Measurements from ENCODE around the gene UBE2L6. TPM values are rescaled to one million over a fixed set of nuclear protein-coding genes. Genes with fewer than 3 reads are reported as not detected.

Gene UBE2L6
- total RNA-seq, 1 experiment from 2014 or later = 30.4 TPM

DNA sequence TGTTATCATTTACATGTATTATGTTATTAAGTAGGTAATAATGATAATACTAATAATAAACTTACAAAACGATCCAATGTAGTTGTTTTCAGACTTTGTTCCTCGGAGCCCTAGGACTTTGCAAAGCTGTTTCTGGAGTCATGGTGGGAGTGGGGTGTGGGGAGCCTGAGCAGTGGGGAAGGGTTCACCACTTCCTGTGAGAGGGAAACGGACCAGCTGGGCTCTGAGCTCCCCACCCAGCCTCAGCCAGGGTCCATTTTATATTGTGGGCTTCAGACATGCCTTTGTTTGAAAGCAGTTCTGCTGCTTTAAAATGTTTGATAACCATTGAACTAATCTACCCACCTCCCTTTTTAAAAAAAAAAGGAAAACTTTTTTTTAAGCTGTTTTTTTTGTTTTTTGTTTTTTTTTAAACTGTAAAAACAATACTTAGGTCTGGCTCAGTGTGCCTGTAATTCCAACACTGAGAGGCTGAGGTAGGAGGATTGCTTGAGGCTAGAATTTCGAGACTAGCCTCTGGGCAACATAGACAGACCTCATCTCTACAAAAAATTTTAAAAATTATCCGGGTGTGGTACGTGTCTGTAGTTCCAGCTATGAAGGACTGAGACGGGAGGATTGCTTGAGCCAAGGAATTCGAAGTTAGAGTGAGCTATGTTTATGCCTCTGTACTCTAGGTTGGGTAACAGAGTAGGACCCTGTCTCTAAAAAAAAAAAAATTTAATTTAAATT lies 37.0 kb upstream of the UBE2L6 start:
- Histone ChIP-seq H3K9me3 (ENCODE audit: low read depth, low read length, poor library complexity, severe bottlenecking) (no peaks in the 10 kb centered on the region), H3K27ac (ENCODE audit: low read depth, low read length, poor library complexity, severe bottlenecking) (no peak overlapping the region), H3K27me3 (replicated peaks; ENCODE audit: insufficient read depth, low read depth, low read length, poor library complexity) (peaks cover under 1% of the 10 kb centered on the region), H3K4me3 (ENCODE audit: low read depth, low read length, poor library complexity, severe bottlenecking) (no peak overlapping the region), H3K4me1 (ENCODE audit: insufficient read depth, low read length, poor library complexity, severe bottlenecking) (peaks cover 11% of the 10 kb centered on the region), H3K36me3 (ENCODE audit: insufficient read depth, low read length, poor library complexity, severe bottlenecking) (no peaks in the 10 kb centered on the region)
- peak; percentile 41 for DNase-seq (ENCODE audit: low spot score)
- no TSS peak for BruUV-seq (replicated peaks)
- intact Hi-C loops (cut with micrococcal nuclease; ENCODE audit: unreplicated experiment) = no loop called here
- POLR2A ChIA-PET (ENCODE audit: low non-redundant PET) = interaction anchor here (1.0 kb wide), 1 partner anchor 35 kb away, joined by 4 read pairs; no protein-coding TSS in a partner anchor
- no peak for TF ChIP-seq EZH2 (IDR thresholded peaks at IDR 0.05; ENCODE audit: borderline replicate concordance, low read depth, low read length, poor library complexity, severe bottlenecking)
- TF ChIP-seq, protein P1, sequence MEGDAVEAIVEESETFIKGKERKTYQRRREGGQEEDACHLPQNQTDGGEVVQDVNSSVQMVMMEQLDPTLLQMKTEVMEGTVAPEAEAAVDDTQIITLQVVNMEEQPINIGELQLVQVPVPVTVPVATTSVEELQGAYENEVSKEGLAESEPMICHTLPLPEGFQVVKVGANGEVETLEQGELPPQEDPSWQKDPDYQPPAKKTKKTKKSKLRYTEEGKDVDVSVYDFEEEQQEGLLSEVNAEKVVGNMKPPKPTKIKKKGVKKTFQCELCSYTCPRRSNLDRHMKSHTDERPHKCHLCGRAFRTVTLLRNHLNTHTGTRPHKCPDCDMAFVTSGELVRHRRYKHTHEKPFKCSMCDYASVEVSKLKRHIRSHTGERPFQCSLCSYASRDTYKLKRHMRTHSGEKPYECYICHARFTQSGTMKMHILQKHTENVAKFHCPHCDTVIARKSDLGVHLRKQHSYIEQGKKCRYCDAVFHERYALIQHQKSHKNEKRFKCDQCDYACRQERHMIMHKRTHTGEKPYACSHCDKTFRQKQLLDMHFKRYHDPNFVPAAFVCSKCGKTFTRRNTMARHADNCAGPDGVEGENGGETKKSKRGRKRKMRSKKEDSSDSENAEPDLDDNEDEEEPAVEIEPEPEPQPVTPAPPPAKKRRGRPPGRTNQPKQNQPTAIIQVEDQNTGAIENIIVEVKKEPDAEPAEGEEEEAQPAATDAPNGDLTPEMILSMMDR (conservative IDR thresholded peaks at IDR 0.05; ENCODE audit: low read depth, low read length) = no peak
- CTCF ChIA-PET = no interaction called here

- Histone ChIP-seq H3K27me3 (replicated peaks; ENCODE audit: insufficient read depth, low read depth, low read length, poor library complexity) (no peaks in the 10 kb centered on the region), H3K9me3 (ENCODE audit: low read depth, low read length, poor library complexity, severe bottlenecking) (no peaks in the 10 kb centered on the region), H3K4me3 (ENCODE audit: low read depth, low read length, poor library complexity, severe bottlenecking) (no peak overlapping the region), H3K4me1 (ENCODE audit: insufficient read depth, low read length, poor library complexity, severe bottlenecking) (peaks cover 23% of the 10 kb centered on the region), H3K27ac (ENCODE audit: low read depth, low read length, poor library complexity, severe bottlenecking) (no peak overlapping the region), H3K36me3 (ENCODE audit: insufficient read depth, low read length, poor library complexity, severe bottlenecking) (no peaks in the 10 kb centered on the region)
- ChIA-PET POLR2A (ENCODE audit: low non-redundant PET) (interaction anchor here (0.7 kb wide), 1 partner anchor 12 kb away, joined by 5 read pairs; no protein-coding TSS in a partner anchor), CTCF (no interaction called here)
- TF ChIP-seq, protein P1 (conservative IDR thresholded peaks at IDR 0.05; ENCODE audit: low read depth, low read length) = no peak
- TF ChIP-seq EZH2 (IDR thresholded peaks at IDR 0.05; ENCODE audit: borderline replicate concordance, low read depth, low read length, poor library complexity, severe bottlenecking) = no peak
- peak; percentile 82 for DNase-seq (ENCODE audit: low spot score)
- intact Hi-C loops (cut with micrococcal nuclease; ENCODE audit: unreplicated experiment) = no loop called here
- BruUV-seq (replicated peaks) = no TSS peak
Observed at GRCh38 chr11:57601297-57601696, 33.8 kb upstream of the UBE2L6 start.

GRCh38 chr11:57599381-57599780 lies 31.9 kb upstream of the UBE2L6 start:
- DNase-seq (ENCODE audit: low spot score) = no peak
- TF ChIP-seq, protein P1 (conservative IDR thresholded peaks at IDR 0.05; ENCODE audit: low read depth, low read length) = no peak
- no peak for TF ChIP-seq EZH2 (IDR thresholded peaks at IDR 0.05; ENCODE audit: borderline replicate concordance, low read depth, low read length, poor library complexity, severe bottlenecking)
- Histone ChIP-seq H3K4me1 (ENCODE audit: insufficient read depth, low read length, poor library complexity, severe bottlenecking) (peaks cover 23% of the 10 kb centered on the region), H3K27ac (ENCODE audit: low read depth, low read length, poor library complexity, severe bottlenecking) (no peak overlapping the region), H3K9me3 (ENCODE audit: low read depth, low read length, poor library complexity, severe bottlenecking) (no peaks in the 10 kb centered on the region), H3K27me3 (replicated peaks; ENCODE audit: insufficient read depth, low read depth, low read length, poor library complexity) (no peaks in the 10 kb centered on the region), H3K36me3 (ENCODE audit: insufficient read depth, low read length, poor library complexity, severe bottlenecking) (no peaks in the 10 kb centered on the region), H3K4me3 (ENCODE audit: low read depth, low read length, poor library complexity, severe bottlenecking) (no peak overlapping the region)
- POLR2A ChIA-PET (ENCODE audit: low non-redundant PET) = no interaction called here
- BruUV-seq (replicated peaks) = no TSS peak
- intact Hi-C loops (cut with micrococcal nuclease; ENCODE audit: unreplicated experiment) = no loop called here
- CTCF ChIA-PET = no interaction called here
